ENCODE results near the gene ELFN2. TPM values are rescaled to one million over a fixed set of nuclear protein-coding genes. Genes with fewer than 3 reads are reported as not detected.

ELFN2 gene
- total and polyA plus RNA-seq, 2 of the 13 experiments (the other 11 are each of a cell fraction or from before 2014, with no cell fraction given) = 0.01 TPM; not detected in 1

- DNase-seq (ENCODE audit: low spot score) (no peak), FAIRE-seq (no peak), ATAC-seq (no peak)
- ChIA-PET POLR2A (no interaction called here), CTCF (ENCODE audit: low intra/inter-chr PET ratio, low total read pairs) (interaction anchor here (0.6 kb wide), 1 partner anchor 267 kb away, joined by 3 read pairs; no protein-coding TSS in a partner anchor)
- intact Hi-C loops (cut with micrococcal nuclease; ENCODE audit: unreplicated experiment) = no loop called here
- Histone ChIP-seq H3K4me3 (replicated peaks in 1 of 3; ENCODE audit: insufficient read depth in 1 of 3, low read depth in 2 of 3, low read length in 3 of 3) (no peak overlapping the region), H4K20me1 (ENCODE audit: insufficient read depth, low read length) (no peaks in the 10 kb centered on the region), H3K27ac (ENCODE audit: extremely low read length, insufficient read depth, low read length) (no peak overlapping the region), H3K9me3 (ENCODE audit: low read length) (no peaks in the 10 kb centered on the region), H2AFZ (ENCODE audit: low read length) (no peak overlapping the region), H3K4me1 (ENCODE audit: insufficient read depth, low read length) (no peaks in the 10 kb centered on the region), H3K79me2 (ENCODE audit: insufficient read depth, low read length) (no peaks in the 10 kb centered on the region), H3K4me2 (ENCODE audit: low read depth, low read length) (no peak overlapping the region), H3K27me3 (ENCODE audit: control insufficient read depth in 1 of 2, insufficient read depth in 2 of 2, low read length in 2 of 2) (peaks cover 3 to 48% of the 10 kb centered on the region in 2 experiments; a peak in 4 of 5 replicates), H3K36me3 (replicated peaks in 1 of 2; ENCODE audit: control insufficient read depth in 1 of 2, insufficient read depth in 2 of 2, low read length in 2 of 2) (no peaks in the 10 kb centered on the region), H3K9ac (ENCODE audit: insufficient read depth, low read depth, low read length) (no peak overlapping the region)
- no peak for TF ChIP-seq ZNF468 (CRISPR knock-in tag; IDR thresholded peaks at IDR 0.05)
- TF ChIP-seq ZNF407 (CRISPR knock-in tag; IDR thresholded peaks at IDR 0.05; ENCODE audit: not compliant biosample characterization) = no peak
- TF ChIP-seq NR2F6 (IDR thresholded peaks at IDR 0.05) = no peak
- TF ChIP-seq NR2F6 (CRISPR knock-in tag; IDR thresholded peaks at IDR 0.05) = no peak
- no peak for TF ChIP-seq TCF7 (IDR thresholded peaks at IDR 0.05; ENCODE audit: low read depth)
- no peak for TF ChIP-seq ISX (CRISPR knock-in tag; conservative IDR thresholded peaks at IDR 0.05)
- TF ChIP-seq ZMYM3 (CRISPR knock-in tag; IDR thresholded peaks at IDR 0.05) = no peak
- TF ChIP-seq GFI1 (CRISPR knock-in tag; IDR thresholded peaks at IDR 0.05; ENCODE audit: borderline replicate concordance) = no peak
- TF ChIP-seq ZNF629 (CRISPR knock-in tag; conservative IDR thresholded peaks at IDR 0.05) = no peak
- no peak for TF ChIP-seq ZNF749 (CRISPR knock-in tag; IDR thresholded peaks at IDR 0.05; ENCODE audit: borderline replicate concordance)
- TF ChIP-seq TMF1 (CRISPR knock-in tag; IDR thresholded peaks at IDR 0.05; ENCODE audit: low read depth) = no peak
- in situ Hi-C loops (cut with HindIII; ENCODE audit: extremely low pct_ligation_motif_present, low pct_unique_long_range_greater_than_20kb) = no loop called here
- 0% methylated on average over 3 of the region's 7 CpGs for WGBS (ENCODE audit: low lambda C conversion rate)
- no TSS peak for BruUV-seq (replicated peaks)
Observed at GRCh38 chr22:37417264-37417663, 10.0 kb downstream of the ELFN2 start.

All from HepG2 (cell line).